Measurements from ENCODE around the gene ERBB2.

DNA sequence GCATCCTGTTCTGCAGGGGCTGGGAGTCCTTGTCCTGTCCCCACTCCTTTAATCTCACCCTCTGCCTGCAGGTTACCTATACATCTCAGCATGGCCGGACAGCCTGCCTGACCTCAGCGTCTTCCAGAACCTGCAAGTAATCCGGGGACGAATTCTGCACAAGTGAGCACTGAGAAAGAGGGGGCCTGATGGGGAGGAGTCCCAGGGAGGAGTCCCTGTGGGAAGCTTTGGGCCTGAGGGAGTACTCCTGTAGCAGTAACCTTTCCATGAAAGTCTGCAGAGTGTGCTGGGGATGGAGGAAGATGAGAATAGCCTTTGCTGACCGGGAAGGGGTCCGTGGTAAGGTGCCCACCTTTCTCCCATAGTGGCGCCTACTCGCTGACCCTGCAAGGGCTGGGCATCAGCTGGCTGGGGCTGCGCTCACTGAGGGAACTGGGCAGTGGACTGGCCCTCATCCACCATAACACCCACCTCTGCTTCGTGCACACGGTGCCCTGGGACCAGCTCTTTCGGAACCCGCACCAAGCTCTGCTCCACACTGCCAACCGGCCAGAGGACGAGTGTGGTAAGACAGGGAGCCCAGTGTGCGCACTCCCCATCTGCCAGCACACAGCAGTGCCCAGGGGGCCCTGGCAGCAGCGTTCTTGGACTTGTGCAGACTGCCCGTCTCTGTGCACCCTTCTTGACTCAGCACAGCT is 15.7 kb downstream of the ERBB2 start:
- TF ChIP-seq SP1 (IDR thresholded peaks at IDR 0.05; ENCODE audit: low read depth, low read length) = no peak
- TF ChIP-seq, protein P1, sequence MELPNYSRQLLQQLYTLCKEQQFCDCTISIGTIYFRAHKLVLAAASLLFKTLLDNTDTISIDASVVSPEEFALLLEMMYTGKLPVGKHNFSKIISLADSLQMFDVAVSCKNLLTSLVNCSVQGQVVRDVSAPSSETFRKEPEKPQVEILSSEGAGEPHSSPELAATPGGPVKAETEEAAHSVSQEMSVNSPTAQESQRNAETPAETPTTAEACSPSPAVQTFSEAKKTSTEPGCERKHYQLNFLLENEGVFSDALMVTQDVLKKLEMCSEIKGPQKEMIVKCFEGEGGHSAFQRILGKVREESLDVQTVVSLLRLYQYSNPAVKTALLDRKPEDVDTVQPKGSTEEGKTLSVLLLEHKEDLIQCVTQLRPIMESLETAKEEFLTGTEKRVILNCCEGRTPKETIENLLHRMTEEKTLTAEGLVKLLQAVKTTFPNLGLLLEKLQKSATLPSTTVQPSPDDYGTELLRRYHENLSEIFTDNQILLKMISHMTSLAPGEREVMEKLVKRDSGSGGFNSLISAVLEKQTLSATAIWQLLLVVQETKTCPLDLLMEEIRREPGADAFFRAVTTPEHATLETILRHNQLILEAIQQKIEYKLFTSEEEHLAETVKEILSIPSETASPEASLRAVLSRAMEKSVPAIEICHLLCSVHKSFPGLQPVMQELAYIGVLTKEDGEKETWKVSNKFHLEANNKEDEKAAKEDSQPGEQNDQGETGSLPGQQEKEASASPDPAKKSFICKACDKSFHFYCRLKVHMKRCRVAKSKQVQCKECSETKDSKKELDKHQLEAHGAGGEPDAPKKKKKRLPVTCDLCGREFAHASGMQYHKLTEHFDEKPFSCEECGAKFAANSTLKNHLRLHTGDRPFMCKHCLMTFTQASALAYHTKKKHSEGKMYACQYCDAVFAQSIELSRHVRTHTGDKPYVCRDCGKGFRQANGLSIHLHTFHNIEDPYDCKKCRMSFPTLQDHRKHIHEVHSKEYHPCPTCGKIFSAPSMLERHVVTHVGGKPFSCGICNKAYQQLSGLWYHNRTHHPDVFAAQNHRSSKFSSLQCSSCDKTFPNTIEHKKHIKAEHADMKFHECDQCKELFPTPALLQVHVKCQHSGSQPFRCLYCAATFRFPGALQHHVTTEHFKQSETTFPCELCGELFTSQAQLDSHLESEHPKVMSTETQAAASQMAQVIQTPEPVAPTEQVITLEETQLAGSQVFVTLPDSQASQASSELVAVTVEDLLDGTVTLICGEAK (IDR thresholded peaks at IDR 0.05; ENCODE audit: borderline replicate concordance) = no peak
- TF ChIP-seq RFX5 (IDR thresholded peaks at IDR 0.05; ENCODE audit: low read depth, low read length) = no peak
- no peak for TF ChIP-seq CBX3 (IDR thresholded peaks at IDR 0.05; ENCODE audit: borderline replicate concordance, low read depth)
- TF ChIP-seq, protein P2, sequence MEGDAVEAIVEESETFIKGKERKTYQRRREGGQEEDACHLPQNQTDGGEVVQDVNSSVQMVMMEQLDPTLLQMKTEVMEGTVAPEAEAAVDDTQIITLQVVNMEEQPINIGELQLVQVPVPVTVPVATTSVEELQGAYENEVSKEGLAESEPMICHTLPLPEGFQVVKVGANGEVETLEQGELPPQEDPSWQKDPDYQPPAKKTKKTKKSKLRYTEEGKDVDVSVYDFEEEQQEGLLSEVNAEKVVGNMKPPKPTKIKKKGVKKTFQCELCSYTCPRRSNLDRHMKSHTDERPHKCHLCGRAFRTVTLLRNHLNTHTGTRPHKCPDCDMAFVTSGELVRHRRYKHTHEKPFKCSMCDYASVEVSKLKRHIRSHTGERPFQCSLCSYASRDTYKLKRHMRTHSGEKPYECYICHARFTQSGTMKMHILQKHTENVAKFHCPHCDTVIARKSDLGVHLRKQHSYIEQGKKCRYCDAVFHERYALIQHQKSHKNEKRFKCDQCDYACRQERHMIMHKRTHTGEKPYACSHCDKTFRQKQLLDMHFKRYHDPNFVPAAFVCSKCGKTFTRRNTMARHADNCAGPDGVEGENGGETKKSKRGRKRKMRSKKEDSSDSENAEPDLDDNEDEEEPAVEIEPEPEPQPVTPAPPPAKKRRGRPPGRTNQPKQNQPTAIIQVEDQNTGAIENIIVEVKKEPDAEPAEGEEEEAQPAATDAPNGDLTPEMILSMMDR (IDR thresholded peaks at IDR 0.05 in 2 of 3, conservative IDR thresholded peaks at IDR 0.05 in 1 of 3; ENCODE audit: control insufficient read depth in 2 of 3, extremely low read depth in 1 of 3, insufficient read depth in 1 of 3, low read depth in 3 of 3, low read length in 3 of 3) = no peak
- no peak for TF ChIP-seq POLR2A (IDR thresholded peaks at IDR 0.05; ENCODE audit: low read depth, low read length)
- no peak for TF ChIP-seq JUNB (IDR thresholded peaks at IDR 0.05)
- TF ChIP-seq CHD1 (IDR thresholded peaks at IDR 0.05; ENCODE audit: low read depth, low read length) = no peak
- TF ChIP-seq YY1 (IDR thresholded peaks at IDR 0.05; ENCODE audit: low read depth, low read length) = no peak
- TF ChIP-seq CHD2 (IDR thresholded peaks at IDR 0.05; ENCODE audit: borderline replicate concordance, low read depth, low read length) = no peak
